H1 (cell line): ENCODE results near the gene NBAS. TPM values are rescaled to one million over a fixed set of nuclear protein-coding genes. Genes with fewer than 3 reads are reported as not detected.

Experiments
- CTCF ChIA-PET: fragments of 300-600 bp; sonication (Branson Sonifier 250); formaldehyde crosslinking; loops from one replicate; lab custom pipeline; 2021; ENCODE audit not compliant: partially characterized antibody; lab: Charles Lee
- POLR2A ChIA-PET: fragments of 300-600 bp; sonication (Branson Sonifier 250); formaldehyde crosslinking; loops from one replicate; lab custom pipeline; 2021; ENCODE audit warnings: inconsistent platforms; ENCODE audit not compliant: partially characterized antibody; lab: Charles Lee
- DNase-seq, 2 experiments: peaks; one replicate each; pipeline versions ENCODE4 v3.0.0 to v3.0.0-alpha.2; 2010 to 2022; ENCODE audit warnings: low spot score in 2 of 2, low read depth in 1 of 2, mixed read lengths in 1 of 2
- FAIRE-seq: peaks from 2 replicates; lab custom pipeline; 2011; peaks lifted over from hg19 to GRCh38; lab: Jason Lieb, UNC
- H2AFZ ChIP-seq: 2 replicates; pipeline ENCODE4 v1.8.1; 2012; ENCODE audit warnings: low read length, inconsistent platforms
- H2AK5ac ChIP-seq: 2 replicates; pipeline ENCODE4 v1.6.1; 2013; ENCODE audit warnings: low read depth, low read length
- H2BK120ac ChIP-seq: replicated peaks from 2 replicates; pipeline ENCODE3; 2013; ENCODE audit warnings: low read depth, low read length, inconsistent platforms
- H2BK12ac ChIP-seq: 2 replicates; pipeline ENCODE4 v1.6.1; 2013; ENCODE audit warnings: low read depth, low read length
- H2BK15ac ChIP-seq: 2 replicates; pipeline ENCODE4 v1.6.1; 2013; ENCODE audit warnings: low read length
- H2BK20ac ChIP-seq: 2 replicates; pipeline ENCODE4 v1.6.1; 2013; ENCODE audit warnings: low read length
- H2BK5ac ChIP-seq: 2 replicates; pipeline ENCODE4 v1.6.1; 2013; ENCODE audit warnings: low read depth, low read length
- H3K14ac ChIP-seq: 2 replicates; pipeline ENCODE4 v1.6.1; 2013; ENCODE audit warnings: inconsistent platforms; ENCODE audit not compliant: insufficient read length
- H3K18ac ChIP-seq: 2 replicates; pipeline ENCODE4 v1.6.1; 2013; ENCODE audit warnings: low read length; ENCODE audit errors: extremely low read depth
- H3K23ac ChIP-seq: 2 replicates; pipeline ENCODE4 v1.6.1; 2013; ENCODE audit warnings: inconsistent platforms; ENCODE audit not compliant: insufficient read length
- H3K23me2 ChIP-seq: 2 replicates; pipeline ENCODE4 v1.6.1; 2013; ENCODE audit warnings: low read depth, low read length
- H3K27ac ChIP-seq: 2 replicates; pipeline ENCODE4 v1.6.1; 2011; ENCODE audit warnings: low read depth, low read length, inconsistent platforms
- H3K27me3 ChIP-seq, 4 experiments: replicated peaks in 1 of 4; 1 replicate in 1 of 4; 2 replicates in 3 of 4; pipeline versions ENCODE4 v1.6.1 to v1.8.1; 2011 to 2013; ENCODE audit warnings: low read length in 3 of 4, mild to moderate bottlenecking in 3 of 4, inconsistent platforms in 2 of 4, mixed read lengths in 2 of 4, moderate library complexity in 1 of 4; ENCODE audit not compliant: control insufficient read depth in 3 of 4, insufficient read depth in 3 of 4; ENCODE audit errors: extremely low read depth in 1 of 4
- H3K36me3 ChIP-seq, 4 experiments: 2 replicates each; pipeline versions ENCODE4 v1.6.1 to v1.8.1; 2011 to 2013; ENCODE audit warnings: mild to moderate bottlenecking in 4 of 4, low read length in 3 of 4, moderate library complexity in 2 of 4, control low read depth in 1 of 4, inconsistent platforms in 1 of 4; ENCODE audit not compliant: insufficient read depth in 4 of 4, control insufficient read depth in 2 of 4
- H3K4ac ChIP-seq: replicated peaks from 2 replicates; pipeline ENCODE3; 2013; ENCODE audit warnings: low read length, low read depth, mixed read lengths, inconsistent platforms; ENCODE audit not compliant: insufficient read length
- H3K4me1 ChIP-seq, 4 experiments: replicated peaks in 1 of 4; 1 replicate in 1 of 4; 2 replicates in 3 of 4; pipeline versions ENCODE4 v1.6.1 to v1.8.1; 2011 to 2013; ENCODE audit warnings: low read length in 3 of 4, inconsistent platforms in 2 of 4, mixed read lengths in 1 of 4; ENCODE audit not compliant: insufficient read depth in 4 of 4, control insufficient read depth in 3 of 4
- H3K4me2 ChIP-seq, 2 experiments: 2 replicates each; pipeline versions ENCODE4 v1.6.1 to v1.8.1; 2011 to 2013; ENCODE audit warnings: low read depth in 2 of 2, low read length in 2 of 2, control low read depth in 1 of 2, inconsistent platforms in 1 of 2, mild to moderate bottlenecking in 1 of 2; ENCODE audit not compliant: insufficient read depth in 1 of 2
- H3K4me3 ChIP-seq, 4 experiments: fragments of 200-600, 300-600 bp in 1 of 4; sonication (generic), shearing (Covaris generic), sonication (Bioruptor Twin) in 1 of 4; 2 replicates each; pipeline versions ENCODE4 v1.5.1 to v1.8.1; 2011 to 2016; ENCODE audit warnings: low read length in 4 of 4, low read depth in 3 of 4, control low read depth in 2 of 4, inconsistent platforms in 2 of 4, mild to moderate bottlenecking in 2 of 4, mixed read lengths in 1 of 4, moderate library complexity in 1 of 4; ENCODE audit not compliant: insufficient read depth in 2 of 4; ENCODE audit errors: extremely low read depth in 1 of 4
- H3K56ac ChIP-seq: replicated peaks from 2 replicates; pipeline ENCODE3; 2013; ENCODE audit warnings: low read depth, mild to moderate bottlenecking, mixed read lengths, low read length, inconsistent platforms; ENCODE audit not compliant: insufficient read length
- H3K79me1 ChIP-seq: 2 replicates; pipeline ENCODE4 v1.6.1; 2013; ENCODE audit warnings: low read depth, low read length, control low read depth
- H3K79me2 ChIP-seq, 2 experiments: 2 replicates each; pipeline versions ENCODE4 v1.6.1 to v1.8.1; 2012 to 2013; ENCODE audit warnings: low read length in 2 of 2, mild to moderate bottlenecking in 2 of 2, inconsistent platforms in 1 of 2; ENCODE audit not compliant: insufficient read depth in 2 of 2, control insufficient read depth in 1 of 2
- H3K9ac ChIP-seq, 4 experiments: replicated peaks in 1 of 4; 1 replicate in 1 of 4; 2 replicates in 3 of 4; pipeline versions ENCODE4 v1.6.1 to v1.8.1; 2011 to 2013; ENCODE audit warnings: low read depth in 3 of 4, low read length in 3 of 4, control low read depth in 2 of 4, mild to moderate bottlenecking in 2 of 4, moderate library complexity in 2 of 4, inconsistent platforms in 1 of 4; ENCODE audit errors: extremely low read depth in 1 of 4
- H3K9me3 ChIP-seq, 2 experiments: 2 replicates each; pipeline versions ENCODE4 v1.6.1 to v1.8.1; 2012 to 2013; ENCODE audit warnings: mild to moderate bottlenecking in 2 of 2, moderate library complexity in 2 of 2, control low read depth in 1 of 2, inconsistent platforms in 1 of 2, low read depth in 1 of 2, low read length in 1 of 2, mixed read lengths in 1 of 2; ENCODE audit not compliant: insufficient read depth in 2 of 2
- H4K20me1 ChIP-seq, 2 experiments: replicated peaks in 1 of 2; 2 replicates each; pipeline versions ENCODE3 to v1.8.1; 2011 to 2013; ENCODE audit warnings: inconsistent platforms in 2 of 2, low read length in 2 of 2, mild to moderate bottlenecking in 1 of 2; ENCODE audit not compliant: insufficient read depth in 2 of 2, control insufficient read depth in 1 of 2
- H4K5ac ChIP-seq: 2 replicates; pipeline ENCODE4 v1.6.1; 2013; ENCODE audit warnings: low read length, low read depth, mixed read lengths, inconsistent platforms; ENCODE audit not compliant: insufficient read length
- H4K8ac ChIP-seq: 2 replicates; pipeline ENCODE4 v1.8.0; 2013; ENCODE audit warnings: mild to moderate bottlenecking, moderate library complexity, low read length, inconsistent platforms; ENCODE audit not compliant: insufficient read depth; ENCODE audit errors: extremely low read depth
- H4K91ac ChIP-seq: replicated peaks from 2 replicates; pipeline ENCODE3; 2013; ENCODE audit warnings: low read length, mixed read lengths, inconsistent platforms; ENCODE audit not compliant: insufficient read length
- BCL11A ChIP-seq, 2 experiments: IDR thresholded peaks; one replicate each; pipeline ENCODE4 v1.6.1; 2011; ENCODE audit warnings: low read depth in 2 of 2, low read length in 2 of 2, mild to moderate bottlenecking in 2 of 2
- BRCA1 ChIP-seq: IDR thresholded peaks from 2 replicates; pipeline ENCODE4 v1.6.1; 2012; ENCODE audit warnings: low read depth, low read length, improper control_type of control experiment
- CBX5 ChIP-seq: fragments of 300-800, 300-1000 bp; sonication (generic); IDR thresholded peaks from 2 replicates; pipeline ENCODE4 v1.7.1; 2016; ENCODE audit warnings: antibody characterized with exemption, low read length, low read depth
- CBX8 ChIP-seq: fragments of 300-800, 300-1000 bp; sonication (generic); IDR thresholded peaks from 2 replicates; pipeline ENCODE4 v1.7.1; 2016; ENCODE audit warnings: low read depth, low read length, borderline replicate concordance
- CTCF ChIP-seq, 3 experiments: IDR thresholded peaks; 1 replicate in 2 of 3; 2 replicates in 1 of 3; pipeline versions ENCODE4 v1.5.1 to v1.6.1; 2011; ENCODE audit warnings: low read length in 3 of 3, mild to moderate bottlenecking in 3 of 3, inconsistent platforms in 2 of 3, low read depth in 1 of 3, moderate library complexity in 1 of 3; ENCODE audit not compliant: insufficient read depth in 1 of 3; ENCODE audit errors: control extremely low read depth in 1 of 3
- FOSL1 ChIP-seq: IDR thresholded peaks from 2 replicates; pipeline ENCODE4 v1.6.1; 2011; ENCODE audit warnings: mild to moderate bottlenecking, low read depth, low read length, moderate library complexity; ENCODE audit not compliant: insufficient read depth
- KDM5A ChIP-seq: fragments of 200-600 bp; IDR thresholded peaks from 2 replicates; pipeline ENCODE4 v1.7.1; 2012; ENCODE audit warnings: mild to moderate bottlenecking, low read length, inconsistent platforms, mixed read lengths
- RFX5 ChIP-seq: IDR thresholded peaks from 2 replicates; pipeline ENCODE4 v1.6.1; 2011; ENCODE audit warnings: low read depth, low read length, improper control_type of control experiment, borderline replicate concordance
- SIX5 ChIP-seq: IDR thresholded peaks from 2 replicates; pipeline ENCODE4 v1.6.1; 2011; ENCODE audit warnings: mild to moderate bottlenecking, low read depth, low read length
- ZNF274 ChIP-seq: IDR thresholded peaks from 2 replicates; pipeline ENCODE4 v1.7.0; 2012; ENCODE audit warnings: low read length, borderline replicate concordance; ENCODE audit errors: extremely low read depth
- WGBS, 2 experiments: shearing (Covaris generic) in 1 of 2; methylation state at CpG; one replicate each; pipeline versions ENCODE4 v1.1.6 to v1.1.7; 2013 to 2015; ENCODE audit warnings: low lambda C conversion rate in 2 of 2, mixed read lengths in 2 of 2, inconsistent platforms in 1 of 2, low coverage in 1 of 2, missing lambda C conversion rate in 1 of 2; ENCODE audit not compliant: insufficient replicate concordance in 2 of 2, insufficient coverage in 1 of 2, insufficient read length in 1 of 2; ENCODE audit errors: extremely low coverage in 1 of 2, missing lambda C conversion rate in 1 of 2; 5-methylcytosine and 5-hydroxymethylcytosine counted together
- polyA plus RNA-seq, 7 experiments: library from polyadenylated mRNA; depleted of rRNA in 3 of 7; stranded (reverse) in 5 of 7; unstranded in 2 of 7; fragments of >200 nt in 5 of 7; fragments of 200-250 nt in 2 of 7; gene quantifications; 1 replicate in 5 of 7; 2 replicates in 1 of 7; 4 replicates in 1 of 7; pipeline versions ENCODE4 v1.2.1 to v1.2.3, GENCODE V29; 2011 to 2013; ENCODE audit warnings: missing spikeins in 2 of 7, mixed read lengths in 2 of 7
- total RNA-seq: library from RNA; stranded (reverse); fragmentation: NEBNext Ultra II Directional; extraction: Animal tissue kit (Norgen Biotek cat#: 25700); gene quantifications from 2 replicates; pipeline ENCODE4 v1.2.1, GENCODE V29; 2021
- TF ChIP-seq, protein P1 (sequence below): IDR thresholded peaks from 2 replicates; pipeline ENCODE4 v1.6.1; 2011; ENCODE audit warnings: low read depth, mild to moderate bottlenecking, low read length; ENCODE audit not compliant: insufficient read depth

Gene NBAS
- total and polyA plus RNA-seq, 2 of the 8 experiments (the other 6 are each of a cell fraction or from before 2014, with no cell fraction given): 19.6 to 34.8 TPM

- Histone ChIP-seq H2AFZ (no peak overlapping the region), H3K27ac (no peak overlapping the region), H4K5ac (no peak overlapping the region), H3K14ac (no peak overlapping the region), H3K9me3 (no peaks in the 10 kb centered on the region), H3K4ac (no peak overlapping the region), H2BK20ac (no peak overlapping the region), H3K4me1 (peaks cover 0 to 3% (median 3%) of the 10 kb centered on the region in 4 experiments; a peak in 2 of 7 replicates), H3K56ac (no peak overlapping the region), H3K9ac (no peak overlapping the region; a peak in 1 of 7 replicates), H3K79me1 (no peaks in the 10 kb centered on the region), H3K4me2 (no peak overlapping the region), H3K79me2 (no peaks in the 10 kb centered on the region), H3K4me3 (no peak overlapping the region), H2BK15ac (no peak overlapping the region), H3K23me2 (no peaks in the 10 kb centered on the region), H4K20me1 (no peaks in the 10 kb centered on the region), H2BK5ac (no peak overlapping the region), H3K23ac (no peak overlapping the region), H4K8ac (no peak overlapping the region), H3K18ac (no peak overlapping the region), H3K36me3 (no peaks in the 10 kb centered on the region), H2BK120ac (no peak overlapping the region), H4K91ac (no peak overlapping the region), H2AK5ac (no peak overlapping the region), H3K27me3 (no peaks in the 10 kb centered on the region), H2BK12ac (no peak overlapping the region)
- no peak for TF ChIP-seq CBX5
- no peak for TF ChIP-seq KDM5A
- no peak for TF ChIP-seq FOSL1
- no peak for TF ChIP-seq BCL11A (IDR thresholded peaks at IDR 0.05; ENCODE audit: low read depth in 2 of 2, low read length in 2 of 2)
- TF ChIP-seq, protein P1, sequence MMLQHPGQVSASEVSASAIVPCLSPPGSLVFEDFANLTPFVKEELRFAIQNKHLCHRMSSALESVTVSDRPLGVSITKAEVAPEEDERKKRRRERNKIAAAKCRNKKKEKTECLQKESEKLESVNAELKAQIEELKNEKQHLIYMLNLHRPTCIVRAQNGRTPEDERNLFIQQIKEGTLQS: no peak
- no peak for TF ChIP-seq ZNF274
- no peak for TF ChIP-seq RFX5
- no peak for TF ChIP-seq SIX5
- no peak for TF ChIP-seq BRCA1
- TF ChIP-seq CBX8: no peak
- no peak for TF ChIP-seq CTCF (IDR thresholded peaks at IDR 0.05; ENCODE audit: control extremely low read depth in 1 of 3, insufficient read depth in 1 of 3, low read depth in 1 of 3, low read length in 3 of 3)
- FAIRE-seq: no peak
- CTCF ChIA-PET: interaction anchor here (1.0 kb wide), 1 partner anchor 270 kb away, joined by 4 read pairs; no protein-coding TSS in a partner anchor
- 98% methylated on average over 8 of the region's 8 CpGs; no CpG with 5 or more reads in 1 of the 2 experiments for WGBS, 2 experiments
- no peak for DNase-seq
- POLR2A ChIA-PET: no interaction called here
Measured at GRCh38 chr2:15173501-15173900, 387.6 kb downstream of the NBAS start.
